HG02571 (cell line): ENCODE measurements around the gene PRR16.

Experiments used
- ATAC-seq: cut with Tn5 transposase; IDR thresholded peaks from one replicate; pipeline ENCODE4 v1.9.1; 2021; ENCODE audit warnings: mild to moderate bottlenecking, moderate library complexity; ENCODE audit not compliant: unreplicated experiment

Gene PRR16

GRCh38 chr5:120567066-120567465 lies 103.0 kb downstream of the PRR16 start:
- no peak for ATAC-seq

- no peak for ATAC-seq
These were observed 103.8 kb downstream of the PRR16 start for GRCh38 chr5:120567921-120568320.

DNA sequence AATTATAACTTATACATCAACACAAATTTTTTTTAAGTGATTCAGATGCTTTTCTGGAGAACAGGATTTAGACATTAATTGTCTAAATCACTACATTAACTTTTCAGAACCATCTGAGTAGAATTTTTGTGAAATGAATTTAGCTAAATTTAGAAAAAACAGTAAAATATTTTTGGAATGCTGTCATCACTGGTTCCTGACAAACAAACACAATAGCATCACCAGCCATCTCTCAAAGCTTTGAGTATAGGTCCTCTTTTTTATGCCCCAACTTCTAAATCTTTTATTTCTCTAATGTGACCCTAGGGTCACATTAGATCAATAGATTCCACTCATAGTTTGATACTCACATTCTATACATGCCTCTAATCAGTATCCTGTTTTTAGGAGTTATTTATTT lies 104.6 kb downstream of the PRR16 start:
- no peak for ATAC-seq

DNA sequence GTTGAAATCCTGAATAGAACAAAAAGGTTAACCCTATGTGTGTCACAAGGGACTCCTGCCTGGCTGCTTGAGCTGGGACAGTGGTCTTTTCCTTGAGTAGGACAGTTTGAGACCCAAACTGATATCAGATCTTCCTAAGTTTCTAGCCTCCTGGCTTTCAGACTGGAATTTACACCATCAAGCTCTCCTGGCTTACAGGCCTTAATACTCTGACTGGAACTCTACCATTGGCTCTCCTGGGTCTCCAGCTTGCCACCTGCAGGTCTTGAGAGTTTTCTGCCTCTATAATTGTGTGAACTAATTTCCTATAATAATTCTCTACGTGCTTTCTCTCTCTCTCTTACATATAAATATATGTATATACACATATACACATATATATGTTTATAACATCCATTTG lies 112.5 kb downstream of the PRR16 start:
- no peak for ATAC-seq

- no peak for ATAC-seq
These were observed 118.5 kb downstream of the PRR16 start for GRCh38 chr5:120582635-120583034.

GRCh38 chr5:120586646-120587045 lies 122.5 kb downstream of the PRR16 start:
- no peak for ATAC-seq

GRCh38 chr5:120591911-120592310 lies 127.8 kb downstream of the PRR16 start:
- no peak for ATAC-seq

DNA sequence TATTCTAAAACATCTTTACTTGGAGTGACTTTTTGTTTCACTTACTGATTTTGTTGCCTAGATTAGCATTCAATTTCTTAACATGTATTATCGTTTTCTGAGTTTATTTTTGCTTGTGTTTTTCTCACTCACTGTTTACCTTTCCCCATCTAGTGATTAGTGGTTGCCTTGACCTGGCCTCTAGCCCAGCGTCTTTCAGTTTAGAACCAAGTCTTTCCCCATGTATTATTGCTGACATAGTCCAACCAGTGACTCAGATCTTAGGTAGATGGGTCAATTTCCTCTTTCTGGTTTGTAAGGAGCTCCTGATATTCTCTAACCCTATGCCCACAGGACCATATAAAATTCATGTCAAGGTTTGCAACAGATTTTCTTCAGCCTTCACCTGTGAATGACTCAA lies 135.5 kb downstream of the PRR16 start:
- ATAC-seq = no peak

GRCh38 chr5:120600639-120601038 lies 136.5 kb downstream of the PRR16 start:
- no peak for ATAC-seq

GRCh38 chr5:120602033-120602432 lies 137.9 kb downstream of the PRR16 start:
- no peak for ATAC-seq

DNA sequence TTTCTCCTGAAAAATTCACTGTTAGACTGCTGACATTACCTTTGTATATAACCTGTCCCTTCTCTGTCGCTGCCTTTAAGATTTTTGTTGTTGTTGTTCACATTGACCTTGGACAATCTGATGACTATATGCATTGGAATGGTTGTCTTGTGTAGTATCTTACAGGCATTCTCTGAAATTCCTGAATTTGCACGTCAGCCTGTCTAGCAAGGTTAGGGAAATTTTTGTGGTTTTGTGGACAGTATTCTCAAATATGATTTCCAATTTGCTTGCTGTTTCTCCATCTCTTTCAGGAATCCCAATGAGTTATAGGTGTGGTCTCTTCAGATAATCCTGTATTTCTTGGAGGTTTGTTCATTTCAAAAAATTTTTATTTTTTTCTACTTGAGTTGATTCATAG lies 140.8 kb downstream of the PRR16 start:
- ATAC-seq = no peak

- ATAC-seq = no peak
These were observed 141.4 kb downstream of the PRR16 start for GRCh38 chr5:120605325-120606079.

GRCh38 chr5:120609570-120609969 lies 145.5 kb downstream of the PRR16 start:
- ATAC-seq = no peak

DNA sequence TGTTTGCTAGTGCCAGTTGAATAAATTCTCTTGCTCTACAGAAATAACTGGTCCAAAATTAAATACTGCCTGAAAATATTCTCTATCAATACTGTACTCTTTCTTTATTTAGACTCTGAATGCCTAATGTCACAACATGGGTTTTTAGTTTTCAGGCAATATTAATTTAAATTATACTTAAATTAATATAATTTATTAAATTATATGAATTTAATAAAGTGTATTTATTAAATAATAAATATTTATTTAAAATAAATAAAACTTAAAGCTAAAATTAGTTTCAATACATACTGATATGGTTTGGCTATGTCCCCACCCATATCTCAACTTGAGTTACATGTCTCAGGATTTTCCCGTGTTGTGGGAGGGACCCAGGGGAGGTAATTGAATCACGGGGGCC lies 146.0 kb downstream of the PRR16 start:
- no peak for ATAC-seq

- no peak for ATAC-seq
These were observed 149.6 kb downstream of the PRR16 start for GRCh38 chr5:120613729-120614128.

- ATAC-seq = no peak
These were observed 150.6 kb downstream of the PRR16 start for GRCh38 chr5:120614531-120615180.

DNA sequence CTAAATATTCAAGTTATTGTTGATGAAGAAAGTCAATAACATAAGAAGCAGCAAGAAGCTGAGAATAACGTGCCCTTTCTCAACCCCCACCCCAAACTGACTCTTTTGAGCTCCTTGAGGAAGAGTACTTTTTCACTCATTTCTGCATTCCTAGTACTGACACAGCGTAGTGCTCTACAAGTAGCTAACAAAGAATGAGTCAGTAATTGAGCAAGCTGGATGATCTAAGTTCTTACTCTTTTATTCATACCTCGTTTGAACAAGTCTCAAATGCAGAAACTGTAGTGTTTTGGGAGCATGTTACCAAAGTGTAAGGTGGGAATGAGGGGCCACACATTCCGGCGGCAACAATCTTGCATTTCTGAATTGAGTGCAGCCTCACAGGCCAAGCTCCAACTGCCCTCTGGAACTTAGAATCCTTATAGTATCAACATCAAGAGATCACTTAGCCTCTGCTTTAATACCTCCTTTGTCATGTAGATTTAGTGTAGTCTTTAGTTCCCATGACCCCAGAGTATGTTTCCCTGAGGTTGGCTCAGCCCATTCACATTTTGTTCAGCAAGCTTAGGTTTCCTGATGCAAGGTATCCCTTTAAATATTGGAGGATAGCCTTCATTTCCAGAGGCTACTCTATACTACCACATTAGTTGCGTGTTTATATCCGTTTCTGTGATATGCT lies 152.0 kb downstream of the PRR16 start:
- ATAC-seq = no peak

- ATAC-seq = no peak
These were observed 157.2 kb downstream of the PRR16 start for GRCh38 chr5:120621339-120621738.

DNA sequence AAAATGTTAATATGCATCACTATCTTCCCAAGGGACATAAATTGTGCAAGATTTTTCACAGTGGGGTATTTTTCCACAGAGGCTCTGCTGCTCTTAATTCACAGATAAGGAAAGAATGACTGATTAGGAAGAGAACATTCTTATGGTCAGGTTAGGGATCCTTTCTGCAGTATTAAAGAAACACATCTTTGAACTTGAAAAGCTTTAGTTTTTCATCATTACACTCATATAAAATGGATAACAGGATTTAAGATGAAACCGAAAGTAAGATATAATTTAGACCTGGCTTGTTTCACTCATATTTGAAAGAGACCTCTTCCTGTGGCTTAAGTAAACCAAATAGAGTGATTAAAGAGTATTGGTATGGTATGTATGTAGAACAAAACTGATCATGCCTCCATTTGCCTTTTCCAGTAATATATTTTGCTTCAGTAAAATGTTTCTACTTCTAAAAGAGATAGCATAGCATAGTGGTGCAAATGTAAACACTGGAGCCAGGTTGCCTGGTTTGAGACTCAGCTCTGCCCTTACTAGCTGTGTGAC lies 160.0 kb downstream of the PRR16 start:
- no peak for ATAC-seq

GRCh38 chr5:120628156-120628555 lies 164.1 kb downstream of the PRR16 start:
- no peak for ATAC-seq

GRCh38 chr5:120630550-120630949 lies 166.4 kb downstream of the PRR16 start:
- no peak for ATAC-seq

DNA sequence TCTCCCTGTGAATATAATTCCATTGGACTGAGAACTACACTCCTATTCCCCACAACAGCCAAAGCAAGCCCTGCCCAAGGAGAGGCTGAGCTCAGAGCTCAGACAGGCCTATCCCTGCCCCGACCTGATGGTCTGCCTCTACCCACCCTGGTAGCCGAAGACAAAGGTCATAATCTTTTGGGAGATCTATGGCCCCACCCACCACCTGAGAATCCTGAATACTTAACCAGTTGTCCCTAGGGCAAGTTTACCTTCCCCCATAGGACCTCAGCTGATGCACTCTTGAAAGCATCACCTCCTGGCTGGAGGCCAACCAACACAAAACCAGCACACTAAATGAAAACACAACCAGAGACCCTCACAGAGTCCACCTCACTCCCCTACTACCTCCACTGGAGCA lies 167.5 kb downstream of the PRR16 start:
- ATAC-seq = no peak
